ENCODE measurements around the gene OMD.

The OMD gene

GRCh38 chr9:92424340-92424739 is at the start of gene OMD:
TSS of gene OMD (minus strand) at chr9:92424471. CDS start at chr9:92417558, 6,913 bp downstream.
- Histone ChIP-seq H3K36me3 (ENCODE audit: control insufficient read depth in 5 of 5, insufficient read depth in 5 of 5, low read length in 5 of 5) (no peaks in the 10 kb centered on the region), H3K27me3 (ENCODE audit: control insufficient read depth in 5 of 5, insufficient read depth in 4 of 5, low read length in 5 of 5) (no peaks in the 10 kb centered on the region), H3K4me1 (ENCODE audit: control insufficient read depth in 5 of 5, insufficient read depth in 5 of 5, low read length in 5 of 5) (peaks cover 0 to 3% (median 0%) of the 10 kb centered on the region in 5 donors), H3K27ac (ENCODE audit: low read depth, low read length) (no peak within 1 kb of the TSS), H3K9ac (ENCODE audit: low read length in 5 of 5) (no peak within 1 kb of the TSS), H3K9me3 (ENCODE audit: control insufficient read depth in 5 of 5, low read length in 5 of 5) (no peaks in the 10 kb centered on the region), H3K4me3 (ENCODE audit: low read depth in 1 of 5, low read length in 5 of 5) (peak within 1 kb of the TSS in 3 of 5 donors; percentile 10 to 47 (median 30))

DNA sequence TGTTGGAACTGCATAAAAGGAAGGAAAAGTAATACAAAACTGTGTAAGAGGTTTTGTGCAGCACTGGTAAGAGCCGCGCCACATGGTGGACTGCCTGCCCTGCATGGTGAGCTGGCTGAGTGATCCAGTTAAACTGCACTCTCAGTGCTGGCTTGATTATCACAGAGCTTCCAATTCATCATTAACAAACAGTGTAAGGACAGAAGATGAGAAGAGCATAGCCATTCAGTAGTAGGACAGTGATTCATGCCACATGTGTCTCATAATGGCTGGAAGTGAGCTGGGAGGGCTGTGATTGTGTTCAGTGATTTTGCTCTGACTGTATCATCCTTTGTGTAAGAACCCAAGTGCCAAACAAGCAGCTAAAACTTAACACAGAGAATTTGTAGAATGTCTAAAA is 43.9 kb upstream of the OMD start:
- H3K27me3 ChIP-seq (ENCODE audit: control insufficient read depth in 5 of 5, insufficient read depth in 4 of 5, low read length in 5 of 5): no peaks in the 10 kb centered on the region
- H3K4me3 ChIP-seq (ENCODE audit: low read depth in 1 of 5, low read length in 5 of 5): no peak overlapping the region
- H3K9me3 ChIP-seq (ENCODE audit: control insufficient read depth in 5 of 5, low read length in 5 of 5): no peaks in the 10 kb centered on the region
- H3K36me3 ChIP-seq (ENCODE audit: control insufficient read depth in 5 of 5, insufficient read depth in 5 of 5, low read length in 5 of 5): peaks cover 0 to 5% (median 0%) of the 10 kb centered on the region in 5 donors
- no peak overlapping the region for H3K9ac ChIP-seq (ENCODE audit: low read length in 5 of 5)
- peaks cover 0 to 2% (median 0%) of the 10 kb centered on the region in 5 donors for H3K4me1 ChIP-seq (ENCODE audit: control insufficient read depth in 5 of 5, insufficient read depth in 5 of 5, low read length in 5 of 5)
- no peak overlapping the region for H3K27ac ChIP-seq (ENCODE audit: low read depth, low read length)

- Histone ChIP-seq H3K4me1 (ENCODE audit: control insufficient read depth in 5 of 5, insufficient read depth in 5 of 5, low read length in 5 of 5) (peaks cover 0 to 2% (median 0%) of the 10 kb centered on the region in 5 donors), H3K9me3 (ENCODE audit: control insufficient read depth in 5 of 5, low read length in 5 of 5) (no peaks in the 10 kb centered on the region), H3K4me3 (ENCODE audit: low read depth in 1 of 5, low read length in 5 of 5) (no peak overlapping the region), H3K9ac (ENCODE audit: low read length in 5 of 5) (no peak overlapping the region), H3K27me3 (ENCODE audit: control insufficient read depth in 5 of 5, insufficient read depth in 4 of 5, low read length in 5 of 5) (no peaks in the 10 kb centered on the region), H3K36me3 (ENCODE audit: control insufficient read depth in 5 of 5, insufficient read depth in 5 of 5, low read length in 5 of 5) (peaks cover 0 to 3% (median 0%) of the 10 kb centered on the region in 5 donors), H3K27ac (ENCODE audit: low read depth, low read length) (no peak overlapping the region)
These were observed 43.2 kb upstream of the OMD start for GRCh38 chr9:92467511-92467910.

GRCh38 chr9:92467041-92467440 is 42.8 kb upstream of the OMD start:
- Histone ChIP-seq H3K4me1 (ENCODE audit: control insufficient read depth in 5 of 5, insufficient read depth in 5 of 5, low read length in 5 of 5) (peaks cover 0 to 2% (median 0%) of the 10 kb centered on the region in 5 donors), H3K4me3 (ENCODE audit: low read depth in 1 of 5, low read length in 5 of 5) (no peak overlapping the region), H3K27ac (ENCODE audit: low read depth, low read length) (no peak overlapping the region), H3K9ac (ENCODE audit: low read length in 5 of 5) (no peak overlapping the region), H3K36me3 (ENCODE audit: control insufficient read depth in 5 of 5, insufficient read depth in 5 of 5, low read length in 5 of 5) (peaks cover 0 to 3% (median 0%) of the 10 kb centered on the region in 5 donors), H3K27me3 (ENCODE audit: control insufficient read depth in 5 of 5, insufficient read depth in 4 of 5, low read length in 5 of 5) (no peaks in the 10 kb centered on the region), H3K9me3 (ENCODE audit: control insufficient read depth in 5 of 5, low read length in 5 of 5) (no peaks in the 10 kb centered on the region)

DNA sequence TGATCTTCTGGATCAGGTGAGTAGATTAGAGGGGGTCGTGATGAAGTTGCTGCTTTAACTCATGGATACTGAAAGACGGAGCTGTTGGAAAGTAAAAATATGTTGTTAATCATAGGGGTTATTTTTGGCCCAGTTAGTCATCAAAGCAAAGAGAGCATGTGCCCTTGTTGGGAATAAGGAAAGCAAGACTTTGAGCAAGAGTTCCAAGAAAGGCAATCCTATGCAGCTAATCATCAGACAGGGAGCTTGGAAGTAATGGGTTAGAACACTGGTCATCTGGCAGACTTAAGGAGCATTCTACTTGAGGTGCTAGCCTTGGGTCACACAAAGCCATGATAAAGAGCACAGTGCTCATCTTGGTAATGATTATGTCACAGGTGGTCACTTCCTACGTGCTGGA is 39.7 kb upstream of the OMD start:
- Histone ChIP-seq H3K4me1 (ENCODE audit: control insufficient read depth in 5 of 5, insufficient read depth in 5 of 5, low read length in 5 of 5) (peaks cover 0 to 2% (median 0%) of the 10 kb centered on the region in 5 donors), H3K9ac (ENCODE audit: low read length in 5 of 5) (no peak overlapping the region), H3K4me3 (ENCODE audit: low read depth in 1 of 5, low read length in 5 of 5) (no peak overlapping the region), H3K27ac (ENCODE audit: low read depth, low read length) (no peak overlapping the region), H3K9me3 (ENCODE audit: control insufficient read depth in 5 of 5, low read length in 5 of 5) (no peaks in the 10 kb centered on the region), H3K27me3 (ENCODE audit: control insufficient read depth in 5 of 5, insufficient read depth in 4 of 5, low read length in 5 of 5) (no peaks in the 10 kb centered on the region), H3K36me3 (ENCODE audit: control insufficient read depth in 5 of 5, insufficient read depth in 5 of 5, low read length in 5 of 5) (no peaks in the 10 kb centered on the region)

GRCh38 chr9:92463387-92463786 is 39.1 kb upstream of the OMD start:
- Histone ChIP-seq H3K4me1 (ENCODE audit: control insufficient read depth in 5 of 5, insufficient read depth in 5 of 5, low read length in 5 of 5) (peaks cover 0 to 2% (median 0%) of the 10 kb centered on the region in 5 donors), H3K36me3 (ENCODE audit: control insufficient read depth in 5 of 5, insufficient read depth in 5 of 5, low read length in 5 of 5) (no peaks in the 10 kb centered on the region), H3K27ac (ENCODE audit: low read depth, low read length) (no peak overlapping the region), H3K27me3 (ENCODE audit: control insufficient read depth in 5 of 5, insufficient read depth in 4 of 5, low read length in 5 of 5) (no peaks in the 10 kb centered on the region), H3K9me3 (ENCODE audit: control insufficient read depth in 5 of 5, low read length in 5 of 5) (no peaks in the 10 kb centered on the region), H3K9ac (ENCODE audit: low read length in 5 of 5) (no peak overlapping the region), H3K4me3 (ENCODE audit: low read depth in 1 of 5, low read length in 5 of 5) (no peak overlapping the region)

GRCh38 chr9:92457576-92457975 is 33.3 kb upstream of the OMD start:
- Histone ChIP-seq H3K9ac (ENCODE audit: low read length in 5 of 5) (no peak overlapping the region), H3K4me1 (ENCODE audit: control insufficient read depth in 5 of 5, insufficient read depth in 5 of 5, low read length in 5 of 5) (peaks cover 0 to 4% (median 0%) of the 10 kb centered on the region in 5 donors), H3K9me3 (ENCODE audit: control insufficient read depth in 5 of 5, low read length in 5 of 5) (no peaks in the 10 kb centered on the region), H3K4me3 (ENCODE audit: low read depth in 1 of 5, low read length in 5 of 5) (no peak overlapping the region), H3K27me3 (ENCODE audit: control insufficient read depth in 5 of 5, insufficient read depth in 4 of 5, low read length in 5 of 5) (no peaks in the 10 kb centered on the region), H3K36me3 (ENCODE audit: control insufficient read depth in 5 of 5, insufficient read depth in 5 of 5, low read length in 5 of 5) (no peaks in the 10 kb centered on the region), H3K27ac (ENCODE audit: low read depth, low read length) (no peak overlapping the region)

DNA sequence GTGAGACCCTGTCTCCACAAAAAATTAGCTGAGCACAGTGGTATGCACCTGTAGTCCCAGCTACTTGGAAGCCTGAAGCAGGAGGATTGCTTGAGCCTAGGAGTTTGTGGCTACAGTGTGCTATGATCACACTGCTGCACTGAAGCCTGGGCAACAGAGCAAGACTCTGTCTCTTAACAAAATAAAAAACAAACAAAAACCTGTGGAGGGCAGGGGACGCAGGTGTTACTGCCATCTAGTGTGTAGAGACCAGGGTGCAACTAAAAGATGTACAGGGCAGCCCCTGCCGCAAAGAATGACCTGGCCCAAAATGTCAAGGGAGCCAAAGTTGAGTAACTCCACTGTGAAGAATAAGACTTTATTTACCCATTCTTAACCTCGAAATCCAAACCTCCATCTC is 30.9 kb upstream of the OMD start:
- Histone ChIP-seq H3K9ac (ENCODE audit: low read length in 5 of 5) (no peak overlapping the region), H3K9me3 (ENCODE audit: control insufficient read depth in 5 of 5, low read length in 5 of 5) (no peaks in the 10 kb centered on the region), H3K4me1 (ENCODE audit: control insufficient read depth in 5 of 5, insufficient read depth in 5 of 5, low read length in 5 of 5) (peaks cover 0 to 4% (median 0%) of the 10 kb centered on the region in 5 donors), H3K27me3 (ENCODE audit: control insufficient read depth in 5 of 5, insufficient read depth in 4 of 5, low read length in 5 of 5) (no peaks in the 10 kb centered on the region), H3K4me3 (ENCODE audit: low read depth in 1 of 5, low read length in 5 of 5) (no peak overlapping the region), H3K27ac (ENCODE audit: low read depth, low read length) (no peak overlapping the region), H3K36me3 (ENCODE audit: control insufficient read depth in 5 of 5, insufficient read depth in 5 of 5, low read length in 5 of 5) (no peaks in the 10 kb centered on the region)

DNA sequence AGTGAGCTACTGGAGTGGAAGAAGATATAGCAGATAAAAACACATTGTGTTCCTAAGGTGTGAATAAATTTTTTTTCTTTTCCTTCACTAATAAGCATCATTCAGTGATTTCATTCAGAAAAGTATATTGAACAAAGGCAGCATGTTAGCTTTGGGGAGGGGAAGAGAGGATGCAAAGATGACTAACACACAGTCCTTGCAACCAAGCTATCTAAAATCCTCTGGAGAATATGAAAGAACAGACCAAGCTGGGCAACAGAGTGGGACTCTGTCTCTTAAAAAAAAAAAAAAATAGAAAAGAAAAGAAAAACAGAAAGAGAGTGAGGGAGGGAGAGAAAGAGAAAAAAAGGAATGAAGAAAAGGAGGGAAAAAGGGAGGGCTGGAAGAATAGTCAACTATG is 22.3 kb upstream of the OMD start:
- Histone ChIP-seq H3K4me3 (ENCODE audit: low read depth in 1 of 5, low read length in 5 of 5) (no peak overlapping the region), H3K9ac (ENCODE audit: low read length in 5 of 5) (no peak overlapping the region), H3K9me3 (ENCODE audit: control insufficient read depth in 5 of 5, low read length in 5 of 5) (no peaks in the 10 kb centered on the region), H3K36me3 (ENCODE audit: control insufficient read depth in 5 of 5, insufficient read depth in 5 of 5, low read length in 5 of 5) (no peaks in the 10 kb centered on the region), H3K4me1 (ENCODE audit: control insufficient read depth in 5 of 5, insufficient read depth in 5 of 5, low read length in 5 of 5) (no peaks in the 10 kb centered on the region), H3K27me3 (ENCODE audit: control insufficient read depth in 5 of 5, insufficient read depth in 4 of 5, low read length in 5 of 5) (no peaks in the 10 kb centered on the region), H3K27ac (ENCODE audit: low read depth, low read length) (no peak overlapping the region)

- no peaks in the 10 kb centered on the region for H3K36me3 ChIP-seq (ENCODE audit: control insufficient read depth in 5 of 5, insufficient read depth in 5 of 5, low read length in 5 of 5)
- no peak overlapping the region for H3K9ac ChIP-seq (ENCODE audit: low read length in 5 of 5)
- H3K27me3 ChIP-seq (ENCODE audit: control insufficient read depth in 5 of 5, insufficient read depth in 4 of 5, low read length in 5 of 5): no peaks in the 10 kb centered on the region
- no peak overlapping the region for H3K27ac ChIP-seq (ENCODE audit: low read depth, low read length)
- no peaks in the 10 kb centered on the region for H3K4me1 ChIP-seq (ENCODE audit: control insufficient read depth in 5 of 5, insufficient read depth in 5 of 5, low read length in 5 of 5)
- no peak overlapping the region for H3K4me3 ChIP-seq (ENCODE audit: low read depth in 1 of 5, low read length in 5 of 5)
- H3K9me3 ChIP-seq (ENCODE audit: control insufficient read depth in 5 of 5, low read length in 5 of 5): no peaks in the 10 kb centered on the region
These were observed 20.6 kb upstream of the OMD start for GRCh38 chr9:92444841-92445240.

DNA sequence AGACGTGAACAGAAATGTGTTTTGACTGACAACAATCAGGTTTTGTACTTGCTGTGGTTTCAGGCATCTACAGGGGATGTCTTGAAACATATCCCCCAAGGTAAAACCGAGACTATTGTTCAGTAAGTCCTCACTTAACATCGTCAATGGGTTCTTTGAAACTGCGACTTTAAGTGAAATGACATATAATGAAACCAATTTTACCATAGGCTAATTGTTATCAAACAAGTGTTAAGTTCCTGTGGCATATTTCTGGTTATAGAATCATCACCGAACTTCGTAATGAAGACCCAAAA is 16.4 kb upstream of the OMD start:
- Histone ChIP-seq H3K27me3 (ENCODE audit: control insufficient read depth in 5 of 5, insufficient read depth in 4 of 5, low read length in 5 of 5) (no peaks in the 10 kb centered on the region), H3K9me3 (ENCODE audit: control insufficient read depth in 5 of 5, low read length in 5 of 5) (no peaks in the 10 kb centered on the region), H3K4me1 (ENCODE audit: control insufficient read depth in 5 of 5, insufficient read depth in 5 of 5, low read length in 5 of 5) (peaks cover 0 to 5% (median 0%) of the 10 kb centered on the region in 5 donors), H3K4me3 (ENCODE audit: low read depth in 1 of 5, low read length in 5 of 5) (no peak overlapping the region), H3K36me3 (ENCODE audit: control insufficient read depth in 5 of 5, insufficient read depth in 5 of 5, low read length in 5 of 5) (no peaks in the 10 kb centered on the region), H3K9ac (ENCODE audit: low read length in 5 of 5) (no peak overlapping the region), H3K27ac (ENCODE audit: low read depth, low read length) (no peak overlapping the region)

All from subcutaneous abdominal adipose tissue (tissue), 5 donors.